Measurements from ENCODE around the gene SRSF4.
"Not testable (repeated sequence)": the region's sequence is repeated elsewhere in the genome, so short reads cannot be mapped to it uniquely, and the experiment has no call there.

SRSF4 gene

GRCh38 chr1:29166291-29166878 is 15.3 kb downstream of the SRSF4 start:
- no peak for DNase-seq (ENCODE audit: low read depth in 4 of 4, low spot score in 1 of 4)

GRCh38 chr1:29164588-29164987 is 17.1 kb downstream of the SRSF4 start:
- DNase-seq (ENCODE audit: low read depth in 4 of 4, low spot score in 1 of 4) = no peak

- DNase-seq (ENCODE audit: low read depth in 4 of 4, low spot score in 1 of 4) = no peak
Measured at GRCh38 chr1:29162476-29163138, 19.1 kb downstream of the SRSF4 start.

GRCh38 chr1:29162025-29162424 is 19.7 kb downstream of the SRSF4 start:
- no peak for DNase-seq (ENCODE audit: low read depth in 4 of 4, low spot score in 1 of 4)

GRCh38 chr1:29159773-29160172 is 21.9 kb downstream of the SRSF4 start:
- no peak for DNase-seq (ENCODE audit: low read depth in 4 of 4, low spot score in 1 of 4)

GRCh38 chr1:29157269-29157601 is 24.5 kb downstream of the SRSF4 start:
- DNase-seq (ENCODE audit: low read depth in 4 of 4, low spot score in 1 of 4) = no peak

GRCh38 chr1:29156543-29157268 is 25.0 kb downstream of the SRSF4 start:
- no peak for DNase-seq (ENCODE audit: low read depth in 4 of 4, low spot score in 1 of 4)

GRCh38 chr1:29152046-29152805 is 29.5 kb downstream of the SRSF4 start:
- no peak for DNase-seq (ENCODE audit: low read depth in 4 of 4, low spot score in 1 of 4)

GRCh38 chr1:29150346-29150745 is 31.4 kb downstream of the SRSF4 start:
- DNase-seq (ENCODE audit: low read depth in 4 of 4, low spot score in 1 of 4) = not testable (repeated sequence)

GRCh38 chr1:29148656-29149491 is 32.8 kb downstream of the SRSF4 start:
- no peak for DNase-seq (ENCODE audit: low read depth in 4 of 4, low spot score in 1 of 4)

GRCh38 chr1:29145739-29146437 is 35.8 kb downstream of the SRSF4 start:
- DNase-seq (ENCODE audit: low read depth in 4 of 4, low spot score in 1 of 4) = no peak

- no peak for DNase-seq (ENCODE audit: low read depth in 4 of 4, low spot score in 1 of 4)
Measured at GRCh38 chr1:29144178-29144577, 37.5 kb downstream of the SRSF4 start.

GRCh38 chr1:29142714-29143113 is 39.0 kb downstream of the SRSF4 start:
- DNase-seq (ENCODE audit: low read depth in 4 of 4, low spot score in 1 of 4) = no peak

- no peak for DNase-seq (ENCODE audit: low read depth in 4 of 4, low spot score in 1 of 4)
Measured at GRCh38 chr1:29136391-29136915, 45.2 kb downstream of the SRSF4 start.

- no peak for DNase-seq (ENCODE audit: low read depth in 4 of 4, low spot score in 1 of 4)
Measured at GRCh38 chr1:29134695-29135028, 47.0 kb downstream of the SRSF4 start.

- DNase-seq (ENCODE audit: low read depth in 4 of 4, low spot score in 1 of 4) = no peak
Measured at GRCh38 chr1:29133861-29134694, 47.6 kb downstream of the SRSF4 start.

- DNase-seq (ENCODE audit: low read depth in 4 of 4, low spot score in 1 of 4) = not testable (repeated sequence)
Measured at GRCh38 chr1:29131056-29131455, 50.6 kb downstream of the SRSF4 start.

GRCh38 chr1:29129916-29130315 is 51.8 kb downstream of the SRSF4 start:
- DNase-seq (ENCODE audit: low read depth in 4 of 4, low spot score in 1 of 4) = no peak

GRCh38 chr1:29128739-29129138 is 53.0 kb downstream of the SRSF4 start:
- no peak for DNase-seq (ENCODE audit: low read depth in 4 of 4, low spot score in 1 of 4)
